ENCODE data around the gene RUNX1.

- TF ChIP-seq CTCF (conservative IDR thresholded peaks at IDR 0.05; ENCODE audit: low read depth, low read length) (no peak), EZH2 (IDR thresholded peaks at IDR 0.05; ENCODE audit: low read length, unreplicated experiment) (no peak), EZH2phosphoT487 (IDR thresholded peaks at IDR 0.05; ENCODE audit: borderline replicate concordance, low read length) (no peak)
Measured at GRCh38 chr21:34960687-34961086, 88.4 kb downstream of the RUNX1 start.
